HEK293 (cell line): Measurements from ENCODE around the gene FSIP1.

ENCODE experiments used
- CTCF ChIA-PET: fragments of 350-600 bp; formaldehyde crosslinking; extraction: SDS; loops from one replicate; lab custom pipeline; 2021; ENCODE audit warnings: antibody characterized with exemption; lab: Yijun Ruan, JAX
- POLR2A ChIA-PET: fragments of 300-600 bp; formaldehyde crosslinking; extraction: SDS; loops from one replicate; lab custom pipeline; 2020; ENCODE audit warnings: antibody characterized with exemption, inconsistent platforms; lab: Yijun Ruan, JAX
- H3K27ac ChIP-seq: fragments of 200-500 bp; sonication (Bioruptor generic); 2 replicates; pipeline ENCODE4 v1.5.1; 2014; ENCODE audit warnings: low read depth, low read length, control low read depth, inconsistent platforms; ENCODE audit errors: extremely low read depth
- H3K36me3 ChIP-seq, 2 experiments: fragments of 200-500 bp in 1 of 2; sonication (Bioruptor generic) in 1 of 2; 1 replicate in 1 of 2; 2 replicates in 1 of 2; pipeline ENCODE4 v1.5.1; 2014 to 2017; ENCODE audit warnings: inconsistent platforms in 2 of 2, low read length in 2 of 2; ENCODE audit not compliant: control insufficient read depth in 2 of 2, insufficient read depth in 1 of 2
- H3K4me1 ChIP-seq: fragments of 200-500 bp; sonication (Bioruptor generic); 2 replicates; pipeline ENCODE4 v1.5.1; 2014; ENCODE audit warnings: mild to moderate bottlenecking, low read length, inconsistent platforms; ENCODE audit not compliant: control insufficient read depth, insufficient read depth
- H3K4me3 ChIP-seq: 2 replicates; pipeline ENCODE4 v1.5.1; 2011; ENCODE audit warnings: low read depth, mild to moderate bottlenecking, control low read depth, low read length, moderate library complexity
- H3K9me3 ChIP-seq: fragments of 200-500 bp; sonication (Bioruptor generic); 2 replicates; pipeline ENCODE4 v1.5.1; 2014; ENCODE audit warnings: low read depth, low read length, inconsistent platforms; ENCODE audit not compliant: control insufficient read depth, insufficient read depth
- FEZF1 ChIP-seq: fragments of 450-650 bp; formaldehyde crosslinking; IDR thresholded peaks from 2 replicates; pipeline ENCODE4 v1.5.1; 2016; ENCODE audit warnings: missing biosample characterization, missing genetic modification characterization
- GLIS1 ChIP-seq: fragments of 450-650 bp; formaldehyde crosslinking; IDR thresholded peaks from 2 replicates; pipeline ENCODE4 v1.5.1; 2016; ENCODE audit warnings: missing biosample characterization, missing genetic modification characterization
- HOXD13 ChIP-seq: sonication (generic); formaldehyde crosslinking; IDR thresholded peaks from 2 replicates; pipeline ENCODE4 v1.8.0; 2022; ENCODE audit warnings: missing genetic modification reagents, borderline replicate concordance
- INSM2 ChIP-seq: fragments of 450-650 bp; formaldehyde crosslinking; IDR thresholded peaks from 2 replicates; pipeline ENCODE4 v1.5.1; 2016; ENCODE audit warnings: missing biosample characterization, missing genetic modification characterization
- PRDM10 ChIP-seq: fragments of 450-650 bp; formaldehyde crosslinking; IDR thresholded peaks from 2 replicates; pipeline ENCODE4 v1.5.1; 2016; ENCODE audit warnings: missing biosample characterization, missing genetic modification characterization
- ZBTB17 ChIP-seq: fragments of 450-650 bp; formaldehyde crosslinking; IDR thresholded peaks from 2 replicates; pipeline ENCODE4 v1.5.1; 2016; ENCODE audit warnings: missing biosample characterization, missing genetic modification characterization
- ZBTB20 ChIP-seq: fragments of 450-650 bp; formaldehyde crosslinking; IDR thresholded peaks from 2 replicates; pipeline ENCODE4 v1.5.1; 2016; ENCODE audit warnings: missing biosample characterization, missing genetic modification characterization
- ZFP41 ChIP-seq: fragments of 450-650 bp; formaldehyde crosslinking; IDR thresholded peaks from 2 replicates; pipeline ENCODE4 v1.5.1; 2016; ENCODE audit warnings: missing biosample characterization, missing genetic modification characterization, borderline replicate concordance
- ZNF10 ChIP-seq: fragments of 450-650 bp; formaldehyde crosslinking; IDR thresholded peaks from 2 replicates; pipeline ENCODE4 v1.5.1; 2017; ENCODE audit warnings: missing biosample characterization, missing genetic modification characterization
- ZNF121 ChIP-seq: fragments of 450-650 bp; formaldehyde crosslinking; IDR thresholded peaks from 2 replicates; pipeline ENCODE4 v1.5.1; 2016; ENCODE audit warnings: missing biosample characterization, missing genetic modification characterization
- ZNF132 ChIP-seq: fragments of 450-650 bp; formaldehyde crosslinking; IDR thresholded peaks from 2 replicates; pipeline ENCODE4 v1.5.1; 2017; ENCODE audit warnings: missing biosample characterization, missing genetic modification characterization, borderline replicate concordance
- ZNF155 ChIP-seq: fragments of 450-650 bp; formaldehyde crosslinking; IDR thresholded peaks from 2 replicates; pipeline ENCODE4 v1.5.1; 2016; ENCODE audit warnings: missing biosample characterization, missing genetic modification characterization
- ZNF157 ChIP-seq: fragments of 450-650 bp; formaldehyde crosslinking; IDR thresholded peaks from 2 replicates; pipeline ENCODE4 v1.5.1; 2016; ENCODE audit warnings: missing biosample characterization, missing genetic modification characterization
- ZNF202 ChIP-seq: fragments of 450-650 bp; formaldehyde crosslinking; IDR thresholded peaks from 2 replicates; pipeline ENCODE4 v1.5.1; 2016; ENCODE audit warnings: missing biosample characterization, missing genetic modification characterization, borderline replicate concordance
- ZNF274 ChIP-seq, 2 experiments: fragments of 200-500 bp in 1 of 2; fragments of 450-650 bp in 1 of 2; sonication (Bioruptor generic) in 1 of 2; formaldehyde crosslinking in 1 of 2; IDR thresholded peaks; 2 replicates each; pipeline versions ENCODE4 v1.5.1 to v1.6.1; 2014 to 2016; ENCODE audit warnings: borderline replicate concordance in 1 of 2, inconsistent platforms in 1 of 2, low read length in 1 of 2, missing biosample characterization in 1 of 2, missing genetic modification characterization in 1 of 2
- ZNF335 ChIP-seq: fragments of 450-650 bp; formaldehyde crosslinking; conservative IDR thresholded peaks from 2 replicates; pipeline ENCODE4 v1.5.1; 2016; ENCODE audit warnings: missing biosample characterization, missing genetic modification characterization
- ZNF501 ChIP-seq: fragments of 450-650 bp; formaldehyde crosslinking; IDR thresholded peaks from 2 replicates; pipeline ENCODE4 v1.5.1; 2016; ENCODE audit warnings: missing biosample characterization, missing genetic modification characterization
- ZNF514 ChIP-seq: fragments of 450-650 bp; formaldehyde crosslinking; IDR thresholded peaks from 2 replicates; pipeline ENCODE4 v1.5.1; 2016; ENCODE audit warnings: missing biosample characterization, missing genetic modification characterization
- ZNF585B ChIP-seq: fragments of 450-650 bp; formaldehyde crosslinking; IDR thresholded peaks from 2 replicates; pipeline ENCODE4 v1.5.1; 2016; ENCODE audit warnings: missing biosample characterization, missing genetic modification characterization
- ZNF596 ChIP-seq: fragments of 450-650 bp; IDR thresholded peaks from 2 replicates; pipeline ENCODE4 v1.5.0; 2018; ENCODE audit warnings: missing biosample characterization, mild to moderate bottlenecking, missing genetic modification characterization, moderate library complexity
- ZNF624 ChIP-seq: fragments of 450-650 bp; formaldehyde crosslinking; IDR thresholded peaks from 2 replicates; pipeline ENCODE4 v1.5.1; 2017; ENCODE audit warnings: missing biosample characterization, missing genetic modification characterization
- ZNF626 ChIP-seq: fragments of 450-650 bp; sonication (Bioruptor Pico); formaldehyde crosslinking; IDR thresholded peaks from 2 replicates; pipeline ENCODE4 v1.5.1; 2018; ENCODE audit warnings: missing biosample characterization, missing genetic modification characterization, inconsistent platforms
- ZNF76 ChIP-seq: fragments of 450-650 bp; formaldehyde crosslinking; IDR thresholded peaks from 2 replicates; pipeline ENCODE4; 2016; ENCODE audit warnings: low read depth, missing biosample characterization, missing genetic modification characterization, borderline replicate concordance
- ZNF777 ChIP-seq: fragments of 450-650 bp; formaldehyde crosslinking; IDR thresholded peaks from 2 replicates; pipeline ENCODE4 v1.5.1; 2017; ENCODE audit warnings: missing biosample characterization, missing genetic modification characterization, borderline replicate concordance
- ZSCAN16 ChIP-seq: fragments of 450-650 bp; formaldehyde crosslinking; IDR thresholded peaks from 2 replicates; pipeline ENCODE4 v1.5.1; 2016; ENCODE audit warnings: missing biosample characterization, missing genetic modification characterization
- ZXDB ChIP-seq: fragments of 450-650 bp; formaldehyde crosslinking; IDR thresholded peaks from 2 replicates; pipeline ENCODE4 v1.5.1; 2016; ENCODE audit warnings: missing biosample characterization, missing genetic modification characterization

FSIP1 gene

DNA sequence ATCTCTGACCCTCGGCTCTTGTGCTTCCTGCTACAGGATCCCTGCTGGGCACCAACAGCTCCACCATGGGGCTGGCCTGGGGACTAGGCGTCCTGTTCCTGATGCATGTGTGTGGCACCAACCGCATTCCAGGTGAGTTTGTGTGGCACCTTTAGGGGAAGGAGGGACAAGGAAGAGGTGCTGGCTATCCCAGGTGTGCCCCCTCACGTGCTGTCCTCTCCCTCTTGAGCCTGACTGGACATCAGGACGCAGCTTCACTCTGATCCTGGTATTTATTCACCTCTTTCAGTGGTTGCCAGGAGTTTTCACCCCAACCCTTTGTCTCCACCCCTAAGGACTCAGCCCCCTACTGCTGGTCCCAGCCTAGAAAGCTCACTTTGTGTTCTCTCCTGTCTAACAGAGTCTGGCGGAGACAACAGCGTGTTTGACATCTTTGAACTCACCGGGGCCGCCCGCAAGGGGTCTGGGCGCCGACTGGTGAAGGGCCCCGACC lies 200.8 kb downstream of the FSIP1 start:
- peak overlapping the region; percentile 53 for H3K4me3 ChIP-seq
- no peaks in the 10 kb centered on the region for H3K9me3 ChIP-seq

GRCh38 chr15:39581242-39581792 lies 201.3 kb downstream of the FSIP1 start:
- POLR2A ChIA-PET, result interaction anchor here (0.6 to 3.6 kb wide), 12 partner anchors 24 to 681 kb away, joined by 3 to 18 read pairs (median 4); no protein-coding TSS in a partner anchor
- TF ChIP-seq ZNF155 (tag by site-specific recombination) (no peak), ZNF501 (tag by site-specific recombination) (no peak), ZNF626 (tag by site-specific recombination) (no peak), ZNF10 (tag by site-specific recombination) (no peak), ZFP41 (no peak), FEZF1 (tag by site-specific recombination) (no peak), ZBTB20 (tag by site-specific recombination) (no peak), GLIS1 (tag by site-specific recombination) (no peak), ZNF514 (no peak), ZNF624 (tag by site-specific recombination) (no peak), HOXD13 (CRISPR knock-in tag) (no peak)
- Histone ChIP-seq H3K36me3 (no peaks in the 10 kb centered on the region), H3K4me3 (peak overlapping the region; percentile 53), H3K4me1 (no peaks in the 10 kb centered on the region), H3K9me3 (no peaks in the 10 kb centered on the region), H3K27ac (peak overlapping the region; percentile 59; the same call in 1 of the 2 replicates)
- CTCF ChIA-PET, result interaction anchor here (0.6 to 2.3 kb wide), 8 partner anchors 104 to 874 kb away, joined by 3 to 21 read pairs (median 4); no protein-coding TSS in a partner anchor

More for the DNA sequence above, 200.8 kb downstream of the FSIP1 start:
- ChIA-PET POLR2A (interaction anchor here (0.7 to 3.6 kb wide), 3 partner anchors 24 to 410 kb away, joined by 3 to 18 read pairs (median 5); no protein-coding TSS in a partner anchor), CTCF (interaction anchor here (0.9 to 2.0 kb wide), 2 partner anchors 104 to 176 kb away, joined by 4 to 5 read pairs; no protein-coding TSS in a partner anchor)
- H3K4me1 ChIP-seq, result no peaks in the 10 kb centered on the region
- H3K27ac ChIP-seq, result no peak overlapping the region
- H3K36me3 ChIP-seq, result no peaks in the 10 kb centered on the region
- no peak for TF ChIP-seq ZNF514
- no peak for TF ChIP-seq ZXDB (tag by site-specific recombination)
- TF ChIP-seq ZNF157, result no peak
- TF ChIP-seq ZNF76 (tag by site-specific recombination), result no peak
- TF ChIP-seq ZNF596, result no peak
- TF ChIP-seq ZBTB17 (tag by site-specific recombination), result no peak
- TF ChIP-seq, all 188 proteins: peak for 0

DNA sequence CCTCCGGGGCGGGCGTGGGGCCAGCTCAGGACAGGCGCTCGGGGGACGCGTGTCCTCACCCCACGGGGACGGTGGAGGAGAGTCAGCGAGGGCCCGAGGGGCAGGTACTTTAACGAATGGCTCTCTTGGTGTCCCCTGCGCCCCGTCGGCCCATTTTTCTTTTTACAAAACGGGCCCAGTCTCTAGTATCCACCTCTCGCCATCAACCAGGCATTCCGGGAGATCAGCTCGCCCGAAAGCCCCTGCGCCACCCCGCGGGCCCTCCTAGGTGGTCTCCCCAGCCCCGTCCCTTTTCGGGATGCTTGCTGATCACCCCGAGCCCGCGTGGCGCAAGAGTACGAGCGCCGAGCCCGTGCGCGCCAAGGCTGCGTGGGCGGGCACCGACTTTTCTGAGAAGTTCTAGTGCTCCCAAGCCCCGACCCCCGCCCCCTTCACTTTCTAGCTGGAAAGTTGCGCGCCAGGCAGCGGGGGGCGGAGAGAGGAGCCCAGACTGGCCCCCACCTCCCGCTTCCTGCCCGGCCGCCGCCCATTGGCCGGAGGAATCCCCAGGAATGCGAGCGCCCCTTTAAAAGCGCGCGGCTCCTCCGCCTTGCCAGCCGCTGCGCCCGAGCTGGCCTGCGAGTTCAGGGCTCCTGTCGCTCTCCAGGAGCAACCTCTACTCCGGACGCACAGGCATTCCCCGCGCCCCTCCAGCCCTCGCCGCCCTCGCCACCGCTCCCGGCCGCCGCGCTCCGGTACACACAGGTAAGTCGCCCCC lies 202.0 kb downstream of the FSIP1 start, which contains the start of gene THBS1:
TSS of gene THBS1 (plus strand) at position 595 of the 757 bp plus-strand sequence. CDS start 779 bp downstream, outside the sequence.
- H3K4me3 ChIP-seq, result peak within 1 kb of the TSS; percentile 53
- H3K36me3 ChIP-seq, result no peaks in the 10 kb centered on the region
- TF ChIP-seq ZNF132 (tag by site-specific recombination) (no peak), ZNF274 (IDR thresholded peaks at IDR 0.05; ENCODE audit: low read length) (no peak), ZNF274 (tag by site-specific recombination; IDR thresholded peaks at IDR 0.05; ENCODE audit: borderline replicate concordance) (no peak), ZNF585B (tag by site-specific recombination) (no peak), ZNF121 (tag by site-specific recombination) (no peak), ZNF335 (tag by site-specific recombination) (peak; percentile 87), PRDM10 (no peak), ZSCAN16 (tag by site-specific recombination) (no peak), ZNF777 (no peak; the same call in 1 of the 2 replicates), INSM2 (tag by site-specific recombination) (0 out of 2 replicates have a peak, but pooled peaks have one; percentile 37), ZNF202 (no peak)

More for the DNA sequence above, 202.0 kb downstream of the FSIP1 start, which contains the start of gene THBS1:
- Histone ChIP-seq H3K4me1 (no peaks in the 10 kb centered on the region), H3K27ac (peak within 1 kb of the TSS; percentile 59; the same call in 1 of the 2 replicates), H3K9me3 (no peaks in the 10 kb centered on the region)
- POLR2A ChIA-PET, result interaction anchor here (0.6 to 3.6 kb wide), 12 partner anchors 11 to 680 kb away, joined by 3 to 18 read pairs (median 4); no protein-coding TSS in a partner anchor
- CTCF ChIA-PET, result interaction anchor here (0.5 to 2.3 kb wide), 17 partner anchors 50 to 1160 kb away, joined by 3 to 21 read pairs (median 4); no protein-coding TSS in a partner anchor
